M059J (cell line): ENCODE results near the gene VIT. TPM values are rescaled to one million over a fixed set of nuclear protein-coding genes. Genes with fewer than 3 reads are reported as not detected.

Experiments
- DNase-seq: peaks from one replicate; pipeline ENCODE4 v3.0.0-alpha.2; 2012; ENCODE audit warnings: low read depth
- total RNA-seq: library from RNA; depleted of rRNA; stranded (reverse); fragments of >200 nt; shearing (Covaris generic); gene quantifications from 2 replicates; pipeline ENCODE4 v1.2.3, GENCODE V29; 2014; rRNA removed

Gene VIT
- total RNA-seq, 1 experiment from 2014 or later = 44.7 TPM

- DNase-seq = no peak
Measured at GRCh38 chr2:36857713-36858112, 161.2 kb downstream of the VIT start.

DNA sequence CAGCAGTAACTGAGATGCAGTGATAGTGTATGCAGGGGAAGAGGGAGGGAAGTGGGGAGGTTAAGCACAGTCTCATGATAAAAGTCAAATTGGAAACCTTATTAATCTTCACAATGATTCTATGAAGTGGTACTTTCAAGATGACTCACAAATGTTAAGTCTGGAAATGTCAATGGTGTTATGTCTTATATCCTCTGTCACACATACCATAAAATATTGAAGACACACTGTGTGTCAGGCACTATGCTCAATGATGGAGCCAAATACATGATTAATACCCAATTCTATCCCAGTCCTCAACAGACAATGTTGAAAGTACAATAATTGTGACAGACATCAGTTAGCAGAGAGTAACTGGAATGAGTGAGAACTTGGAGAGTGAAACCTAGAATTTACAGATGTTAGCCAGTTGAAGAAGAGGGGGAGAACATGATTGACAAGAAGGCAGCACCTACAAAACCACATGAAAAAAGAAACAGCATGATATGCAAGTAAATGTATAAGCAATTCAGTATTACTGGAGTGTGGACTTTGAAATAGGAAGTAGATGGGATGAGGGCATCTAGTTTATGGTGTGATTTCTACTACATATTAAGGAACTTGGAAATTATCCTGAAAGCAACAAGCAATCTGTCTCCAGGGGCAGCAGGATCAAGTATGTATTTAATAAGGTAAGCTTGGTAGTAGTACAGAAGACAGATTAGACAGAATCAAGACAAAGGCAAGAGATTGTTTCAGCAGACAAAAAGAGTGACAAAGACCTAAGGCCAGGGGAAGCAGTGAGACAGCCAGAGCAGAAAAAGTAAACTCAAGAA is 162.3 kb downstream of the VIT start:
- DNase-seq = no peak

DNA sequence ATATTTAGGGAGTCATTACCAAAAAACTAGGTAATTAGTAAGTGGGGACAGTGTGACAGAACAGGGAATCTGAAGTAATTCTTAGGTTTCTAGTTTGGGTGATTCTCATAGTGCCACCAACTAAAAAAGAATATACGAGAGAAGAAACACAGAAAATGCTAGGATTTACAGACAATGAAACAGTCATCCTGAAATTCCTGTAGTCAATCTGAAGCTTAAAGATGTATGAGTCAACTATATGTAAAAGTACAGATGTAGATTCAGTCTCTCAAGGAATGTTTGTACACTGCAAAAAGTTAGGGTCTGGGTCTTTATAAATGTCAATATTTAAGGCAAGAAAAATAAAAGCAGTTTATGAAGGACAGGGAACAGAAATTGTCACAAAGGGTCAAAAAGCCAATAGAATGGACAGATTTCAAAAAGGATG is 162.9 kb downstream of the VIT start:
- DNase-seq = no peak

DNA sequence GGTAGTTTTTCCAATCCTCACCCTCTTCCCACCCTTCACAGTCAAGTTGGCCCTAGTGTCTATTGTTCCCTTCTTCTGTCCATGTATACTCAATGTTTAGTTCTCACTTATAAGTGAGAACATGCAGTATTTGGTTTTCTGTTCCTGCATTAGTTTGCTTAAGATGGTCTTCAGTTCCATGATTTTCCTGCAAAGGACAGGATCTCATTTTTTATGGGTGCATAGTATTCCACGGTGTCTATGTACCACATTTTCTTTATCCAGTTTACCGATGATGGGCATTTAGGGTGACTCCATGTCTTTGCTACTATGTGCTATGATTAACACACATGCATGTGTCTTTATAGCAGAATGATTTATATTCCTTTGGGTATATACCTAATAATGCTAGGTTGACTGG is 165.4 kb downstream of the VIT start:
- DNase-seq = no peak

Other genes with a start within 250 kb of the VIT start
- gene FEZ2, start 98.5 kb upstream of the VIT start, total RNA-seq = 103 and 153 TPM in 2 replicates